HG03520 (cell line): ENCODE measurements around the gene EPB41.

ENCODE experiments used
- ATAC-seq: cut with Tn5 transposase; IDR thresholded peaks from one replicate; pipeline ENCODE4 v1.9.1; 2021; ENCODE audit warnings: mild to moderate bottlenecking, moderate library complexity; ENCODE audit not compliant: unreplicated experiment

EPB41 gene

DNA sequence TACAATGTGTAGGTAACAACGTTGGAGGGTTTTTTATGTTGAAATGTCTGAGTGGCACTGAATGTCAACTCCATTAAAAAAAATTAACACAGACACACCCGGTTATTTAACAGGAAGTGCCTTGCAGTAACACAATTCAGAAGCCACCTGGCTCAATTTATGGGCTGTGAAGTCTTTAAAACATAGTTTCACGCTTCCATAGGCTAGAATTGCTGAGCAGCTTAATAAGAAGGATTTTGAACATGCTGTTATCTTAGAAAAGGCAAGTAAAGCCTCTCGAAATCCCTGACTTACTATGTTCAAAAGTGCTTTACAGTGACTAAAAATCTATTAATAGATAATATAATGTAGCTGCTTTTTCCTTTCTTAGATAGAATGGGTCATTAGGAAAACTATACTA is 247.7 kb downstream of the EPB41 start:
- no peak for ATAC-seq

- ATAC-seq, result no peak
Observed at GRCh38 chr1:29162476-29163138, 248.2 kb downstream of the EPB41 start.

GRCh38 chr1:29164588-29164987 is 250.2 kb downstream of the EPB41 start:
- no peak for ATAC-seq

DNA sequence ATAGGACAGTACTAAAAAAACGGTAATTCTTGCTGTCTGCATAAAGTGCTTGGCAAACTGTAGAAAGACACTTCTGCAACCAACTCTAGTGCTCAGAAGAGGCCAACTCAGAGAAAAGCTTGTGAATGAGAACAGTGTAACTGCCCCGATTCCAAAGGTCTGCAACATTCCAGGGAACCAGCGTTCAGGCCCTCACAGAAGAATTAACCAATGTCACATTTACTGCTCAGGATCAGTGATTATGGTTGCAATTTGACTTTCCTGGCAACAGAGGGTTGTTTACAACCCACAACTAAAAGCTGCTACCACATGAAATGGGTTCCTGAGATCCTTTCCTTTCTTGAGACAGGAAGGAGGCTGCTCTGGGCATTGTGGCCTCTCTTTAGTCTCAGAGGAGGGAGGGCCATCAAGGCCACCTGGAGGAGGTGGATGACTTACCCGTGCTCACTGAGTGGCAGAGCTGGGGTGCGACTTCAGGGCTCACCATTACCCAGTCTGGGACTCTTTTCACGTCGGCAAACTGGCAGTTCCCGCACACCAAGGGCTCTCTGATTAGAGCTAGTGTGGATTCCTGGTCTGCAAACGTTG is 252.0 kb downstream of the EPB41 start:
- ATAC-seq, result no peak

DNA sequence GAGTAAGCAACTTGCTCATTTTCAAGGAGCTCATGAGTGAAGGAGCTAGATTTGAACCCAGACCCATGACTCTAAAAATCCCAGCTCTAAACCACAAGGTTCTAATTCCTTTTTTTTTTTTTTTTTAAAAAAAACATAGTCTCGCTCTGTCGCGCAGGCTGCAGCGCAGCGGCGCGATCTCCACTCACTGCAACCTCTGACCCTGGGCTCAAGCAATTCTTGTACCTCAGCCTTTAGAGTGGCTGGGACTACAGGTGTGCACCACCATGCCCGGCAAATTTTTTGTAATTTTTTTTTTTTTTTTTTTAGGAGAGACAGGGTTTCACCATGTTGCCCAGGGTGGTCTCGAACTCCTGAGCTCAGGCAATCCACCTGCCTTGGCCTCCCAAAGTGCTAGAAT is 253.5 kb downstream of the EPB41 start:
- ATAC-seq, result no peak
